HL-60/S4 treated with retinoic acid at 250 ng/mL for 4 days and 3 days (cell line): ENCODE measurements around the gene TCTN2.

Experiments used
- in situ Hi-C: fragments of 300-500 bp; cut with MboI; formaldehyde crosslinking; loops from 2 replicates; pipeline ENCODE4 v1.7.0; 2022; ENCODE audit warnings: low sequenced_read_pairs

The TCTN2 gene

DNA sequence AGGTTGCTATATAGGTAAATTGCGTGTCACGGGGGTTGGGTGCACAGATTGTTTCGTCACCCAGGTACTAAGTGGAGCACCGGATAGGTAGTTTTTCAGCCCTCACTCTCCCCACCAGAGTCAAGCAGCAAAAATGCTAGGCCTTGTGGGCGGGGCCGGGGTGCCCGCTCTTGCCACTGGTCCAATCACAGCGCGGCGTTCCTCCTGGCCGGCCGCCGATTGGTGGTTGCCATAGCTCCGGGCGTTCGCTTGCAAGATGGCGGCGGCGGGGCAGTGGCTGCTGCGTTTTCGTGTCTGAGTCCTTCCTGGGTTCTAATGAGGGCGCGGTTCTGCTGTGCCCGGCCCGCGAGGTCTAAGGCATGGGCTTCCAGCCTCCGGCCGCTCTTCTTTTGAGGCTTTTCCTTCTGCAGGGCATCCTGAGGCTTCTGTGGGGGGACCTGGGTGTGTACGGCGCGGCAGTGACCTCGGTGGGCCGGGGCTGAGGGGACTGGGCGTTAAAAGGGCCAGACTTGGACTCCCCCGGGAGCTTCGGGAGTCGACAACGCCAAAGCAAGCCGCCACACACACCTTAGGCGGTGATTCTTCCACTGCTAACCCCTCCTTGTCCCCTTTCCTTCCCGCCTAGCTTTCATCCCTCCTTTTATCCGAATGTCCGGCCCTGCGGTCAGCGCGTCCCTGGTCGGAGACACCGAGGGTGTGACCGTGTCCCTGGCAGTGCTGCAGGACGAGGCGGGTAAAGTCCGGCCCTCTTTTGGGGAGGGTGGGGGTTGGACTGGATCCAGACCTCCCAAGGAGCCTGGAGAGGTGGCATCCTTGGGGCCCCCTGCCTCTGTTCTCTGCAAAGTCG, at the start of gene TCTN2:
TSS of gene TCTN2 (plus strand) at position 232 of the 847 bp plus-strand sequence. CDS start at position 360, 128 bp downstream.
- in situ Hi-C loops: no loop called here

DNA sequence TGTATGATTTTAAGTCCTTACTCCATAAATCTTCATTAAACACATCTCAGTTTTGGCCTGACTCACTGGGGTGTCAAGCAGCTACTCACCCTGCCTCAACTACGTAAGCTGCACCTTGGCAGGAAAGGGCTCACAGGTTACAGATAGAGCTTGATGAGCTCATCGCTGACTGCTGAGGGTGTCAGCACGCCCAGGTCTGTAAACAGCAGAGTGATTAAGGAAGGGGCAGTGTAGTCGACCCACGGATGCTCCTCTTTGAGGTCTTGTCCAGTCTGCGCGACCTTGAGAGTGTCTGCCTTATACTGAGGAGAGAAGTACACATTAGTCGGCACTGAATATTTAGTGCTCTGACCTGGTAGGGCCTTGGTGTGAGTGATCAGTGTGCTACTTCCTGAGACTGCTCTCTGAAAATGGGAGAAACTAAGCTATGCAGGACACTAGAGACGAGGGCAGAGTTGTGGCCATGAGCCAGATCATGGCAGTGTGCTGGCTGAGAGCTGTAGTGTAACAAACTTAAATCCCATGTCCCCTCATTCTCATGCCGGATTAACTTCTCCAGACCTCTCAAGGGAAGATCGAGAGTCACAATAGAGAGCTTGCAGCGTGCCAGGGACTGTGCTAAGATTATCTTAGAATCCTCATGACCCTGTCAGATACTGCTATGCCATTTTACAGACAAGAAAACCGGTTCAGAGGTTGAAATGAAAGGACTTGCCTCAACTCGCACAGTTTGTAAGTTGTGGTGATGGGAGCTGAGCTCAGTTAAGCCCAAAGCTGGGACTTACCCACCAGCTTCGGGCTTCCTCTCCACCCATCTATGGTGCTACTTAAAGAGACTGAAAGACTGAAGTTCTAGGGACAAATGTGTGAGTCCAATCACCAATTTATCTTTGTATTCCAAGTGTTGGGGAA, 49.0 kb upstream of the TCTN2 start:
- in situ Hi-C loops: no loop called here

DNA sequence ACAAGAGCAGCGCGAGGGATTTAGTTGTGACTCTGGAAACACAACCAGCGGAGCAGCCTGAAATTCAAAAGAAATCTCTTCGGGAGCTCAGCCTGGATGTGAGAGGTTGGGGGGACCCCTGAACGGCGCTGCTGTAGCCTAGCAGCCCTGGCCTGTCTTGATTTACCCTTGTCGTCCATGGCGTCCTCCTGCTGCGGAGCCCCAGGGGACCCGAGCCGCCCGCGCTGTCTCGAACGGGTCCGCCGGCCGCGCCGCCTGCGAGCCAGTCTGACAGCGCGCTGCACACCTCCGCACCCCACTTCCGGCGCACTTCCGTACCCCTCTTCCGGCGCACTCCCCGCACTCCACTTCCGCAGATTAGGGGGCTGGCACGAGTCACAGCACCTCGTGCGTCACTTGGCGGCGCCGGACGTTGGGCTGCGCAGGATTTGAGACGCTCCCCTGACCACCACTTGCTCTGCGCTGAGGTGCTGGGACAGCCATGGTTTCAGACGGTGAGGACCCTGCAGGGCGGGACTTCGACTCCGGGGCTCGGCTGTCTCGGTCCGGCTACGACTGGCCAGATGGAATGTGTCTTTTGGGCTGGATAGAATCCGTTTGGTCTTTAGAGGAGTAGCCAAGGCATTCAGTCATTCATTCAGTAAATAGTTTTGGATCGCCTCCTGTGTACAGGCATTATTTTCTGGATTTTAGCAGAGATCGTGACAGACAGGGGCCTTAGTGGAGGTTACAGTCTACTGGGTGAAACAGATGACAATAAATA, 37.4 kb upstream of the TCTN2 start, which contains the start of the genes EIF2B1 and GTF2H3:
TSS of gene EIF2B1 (minus strand) at position 308 of the 763 bp plus-strand sequence. CDS start at position 179, 129 bp downstream.
TSS of gene GTF2H3 (plus strand) at position 451 of the 763 bp plus-strand sequence. CDS start at position 482, 31 bp downstream.
- in situ Hi-C loops: no loop called here

DNA sequence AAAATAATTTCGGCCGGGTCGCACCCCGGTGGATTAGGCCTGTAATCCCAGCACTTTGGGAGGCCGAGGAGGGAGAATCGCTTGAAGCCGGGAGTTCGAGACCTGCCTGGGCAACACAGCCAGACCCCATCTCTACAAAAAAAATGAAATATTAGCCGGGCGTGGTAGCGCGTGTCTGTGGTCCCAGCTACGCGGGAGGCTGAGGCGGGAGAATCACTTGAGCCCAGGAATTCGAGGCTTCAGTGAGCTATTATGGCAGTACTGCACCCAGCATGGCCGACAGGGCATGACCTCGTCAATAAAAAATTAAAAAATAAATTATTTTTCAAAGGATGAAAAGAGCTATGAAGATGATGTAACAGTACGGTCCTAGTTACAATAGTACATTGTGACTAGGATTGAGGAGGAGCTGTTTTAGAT, 36.8 kb upstream of the TCTN2 start:
- in situ Hi-C loops: no loop called here

DNA sequence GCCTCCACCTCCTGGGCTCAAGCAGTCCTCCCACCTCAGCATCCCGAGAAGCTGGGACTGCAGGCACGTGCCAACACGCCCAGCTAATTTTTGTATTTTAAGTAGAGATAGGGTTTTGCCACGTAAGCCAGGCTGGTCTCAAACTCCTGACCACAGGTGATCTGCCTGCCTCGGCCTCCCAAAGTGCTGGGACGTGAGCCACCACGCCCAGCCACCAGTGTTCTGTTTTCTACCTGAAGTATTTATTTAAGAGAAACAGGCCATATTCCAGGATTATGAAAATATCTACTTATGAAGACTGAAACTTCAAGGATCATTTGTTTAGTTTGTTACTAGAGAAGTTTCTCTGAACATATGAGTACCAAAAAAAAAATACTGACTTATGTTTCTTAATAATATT, 27.0 kb upstream of the TCTN2 start:
- in situ Hi-C loops: no loop called here

DNA sequence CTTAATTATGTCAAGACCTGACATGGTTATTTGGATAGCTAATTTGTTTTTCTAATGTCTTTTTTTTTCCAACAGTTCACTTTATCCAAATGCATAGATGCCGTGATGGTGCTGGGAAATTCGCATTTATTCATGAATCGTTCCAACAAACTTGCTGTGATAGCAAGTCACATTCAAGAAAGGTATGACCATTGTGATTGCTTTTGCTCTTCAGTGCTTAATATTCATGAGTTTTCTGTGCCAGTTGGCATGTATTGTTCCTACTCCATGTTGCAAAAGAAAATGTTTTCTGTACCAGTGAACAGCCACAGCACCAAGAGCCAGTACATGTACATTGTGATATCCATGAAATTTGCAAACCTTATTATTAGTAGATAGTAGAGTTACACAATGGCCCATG, 25.5 kb upstream of the TCTN2 start:
- in situ Hi-C loops: no loop called here

DNA sequence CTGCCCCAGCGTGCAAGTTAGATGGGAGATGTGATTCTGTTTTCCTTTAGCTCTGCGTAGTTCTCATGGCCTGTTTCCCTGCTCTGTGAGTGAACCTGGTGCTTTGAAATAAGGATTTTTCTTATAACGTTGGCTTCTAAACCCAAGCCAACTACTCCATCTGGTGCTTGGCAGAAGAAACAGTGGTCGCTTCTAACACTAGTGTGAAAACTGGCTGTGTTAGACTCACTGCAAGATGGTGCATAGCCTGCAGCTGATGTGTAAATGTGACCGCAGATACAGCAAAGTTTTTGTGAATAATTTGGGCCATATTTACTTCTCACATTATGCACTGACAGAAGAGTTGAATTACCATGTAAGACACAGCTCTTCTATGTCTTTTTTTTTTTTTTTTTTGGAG, 25.0 kb upstream of the TCTN2 start:
- in situ Hi-C loops: no loop called here

DNA sequence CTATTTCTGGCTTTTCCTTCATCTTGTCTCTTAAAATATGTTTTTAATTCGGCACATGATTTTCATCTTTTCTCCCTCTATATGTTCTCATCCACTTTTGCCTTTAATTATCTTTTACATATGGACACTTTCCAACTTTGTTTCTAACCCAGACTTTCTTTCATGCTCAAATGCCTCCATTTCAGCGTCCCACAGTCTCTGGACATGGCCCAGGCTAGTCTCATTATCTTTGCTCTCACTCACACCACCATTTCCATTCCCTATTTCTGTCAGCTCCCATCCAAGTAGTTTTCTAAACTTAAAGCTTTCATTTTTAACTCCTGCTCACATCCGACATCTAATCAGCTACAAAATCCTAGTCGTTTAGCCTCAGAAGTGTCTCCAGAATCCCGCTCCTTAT, 22.5 kb upstream of the TCTN2 start:
- in situ Hi-C loops: no loop called here

DNA sequence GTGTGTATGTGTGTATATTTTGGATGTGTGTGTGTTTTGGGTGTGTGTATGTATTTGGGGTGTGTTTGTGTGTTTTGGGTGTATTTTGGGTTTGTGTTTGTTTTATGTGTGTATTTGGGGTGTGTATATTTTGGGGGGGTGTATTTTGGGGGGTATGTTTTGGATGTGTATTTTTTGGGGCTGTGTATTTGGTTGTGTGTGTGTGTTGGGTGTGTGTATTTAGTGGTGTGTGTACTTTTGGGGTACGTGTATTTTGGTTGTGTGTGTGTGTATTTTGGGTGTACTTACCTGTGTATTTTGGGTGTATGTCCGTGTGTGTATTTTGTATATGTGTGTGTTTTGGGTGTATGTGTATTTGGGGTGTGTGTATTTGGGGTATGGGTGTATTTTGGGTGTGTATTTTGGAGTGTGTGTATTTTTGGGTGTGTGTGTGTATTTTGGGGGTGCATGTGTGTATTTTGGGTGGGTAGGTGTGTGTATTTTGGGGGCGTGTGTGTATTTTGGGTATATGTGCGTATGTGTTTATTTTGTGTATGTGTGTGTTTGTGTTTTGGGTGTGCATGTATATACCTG, 16.7 kb upstream of the TCTN2 start:
- in situ Hi-C loops: no loop called here

DNA sequence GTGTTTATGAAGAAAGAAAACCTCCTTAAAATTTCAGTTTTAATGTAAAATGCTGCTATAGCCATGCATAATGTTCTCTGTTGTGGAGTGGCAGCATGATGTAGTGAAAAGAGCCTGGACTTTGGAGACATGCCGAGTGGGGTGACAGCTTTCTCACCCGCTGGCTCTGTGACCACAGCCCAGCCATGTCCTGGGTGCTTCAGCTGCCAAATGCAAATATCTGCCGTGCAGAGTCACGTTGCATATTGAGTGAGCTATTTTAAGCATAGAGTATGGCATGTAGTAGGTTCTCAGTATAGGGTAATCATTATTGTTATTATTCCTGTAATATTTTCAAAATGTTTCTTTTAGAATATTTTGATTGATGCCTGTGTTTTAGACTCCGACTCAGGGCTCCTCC, 15.5 kb upstream of the TCTN2 start:
- in situ Hi-C loops: no loop called here

DNA sequence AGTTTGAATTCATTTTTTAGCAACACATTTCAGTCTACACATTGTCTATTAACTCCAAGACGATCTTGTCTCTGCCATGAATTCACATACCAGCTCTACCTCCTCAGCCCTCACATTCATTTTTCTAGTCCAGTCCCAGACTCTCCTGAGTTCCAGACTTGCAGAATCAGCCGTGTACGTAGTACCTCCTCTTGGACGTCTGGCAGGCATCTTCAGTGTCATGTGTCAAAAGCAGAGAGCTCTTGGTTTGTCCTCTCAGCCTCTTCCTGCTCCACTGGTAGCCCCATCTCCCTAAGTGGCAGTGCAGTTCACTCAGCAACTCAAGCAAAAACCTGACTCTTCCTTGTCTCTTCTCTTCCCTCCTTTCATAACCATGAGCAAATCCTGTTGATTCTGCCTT, 14.5 kb upstream of the TCTN2 start:
- in situ Hi-C loops: no loop called here

DNA sequence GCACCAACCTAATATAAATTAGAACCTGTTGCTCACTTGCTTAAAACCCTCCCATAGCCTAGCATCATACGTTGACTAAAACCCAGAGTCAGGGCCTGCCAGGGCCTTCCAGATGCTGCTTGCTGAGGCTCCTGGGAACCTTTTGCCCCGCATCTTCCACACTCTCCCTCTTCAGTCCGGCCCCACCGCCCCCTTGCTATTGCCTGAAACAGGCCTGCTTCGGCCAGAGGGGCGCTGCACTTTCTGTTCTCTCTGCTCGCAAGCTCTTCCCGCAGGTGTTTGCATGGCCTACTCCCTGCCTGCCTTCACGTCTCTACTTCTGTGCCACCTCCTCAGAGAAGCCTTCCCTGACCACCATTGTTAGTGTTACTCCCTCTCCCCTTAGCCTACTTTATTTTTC, 13.7 kb upstream of the TCTN2 start:
- in situ Hi-C loops: no loop called here

DNA sequence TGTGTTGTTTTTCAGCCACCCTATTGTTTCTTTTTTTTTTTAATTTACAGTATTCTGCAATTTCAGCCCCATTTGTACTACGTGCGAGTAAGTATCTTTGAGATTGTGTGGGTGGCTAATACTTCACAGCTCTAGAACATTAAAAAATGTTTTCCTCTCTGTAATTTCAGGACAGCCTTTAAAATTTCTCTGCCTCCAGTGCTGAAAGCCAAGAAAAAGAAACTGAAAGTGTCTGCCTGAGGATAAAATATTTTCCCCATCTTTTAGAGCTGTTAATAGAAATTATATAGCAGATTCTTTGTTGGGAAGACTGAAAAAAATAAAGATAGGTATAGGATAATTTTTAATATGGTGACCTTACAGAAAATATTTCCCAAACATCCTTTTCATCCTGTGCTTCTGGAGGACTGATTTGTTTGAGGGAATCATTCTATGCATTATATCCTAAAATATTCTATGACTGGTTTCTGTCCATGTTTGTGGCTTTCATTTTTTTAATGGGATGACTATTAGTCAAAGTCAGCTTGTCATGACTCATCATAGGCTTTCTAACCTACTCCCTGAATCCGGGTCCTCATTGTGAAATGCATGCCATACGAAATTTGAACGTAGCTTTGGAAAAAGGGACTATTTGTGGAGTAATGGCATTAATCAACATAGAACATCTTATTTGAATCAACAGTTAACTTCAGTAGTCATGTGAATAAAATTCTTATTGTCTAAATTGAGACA, 10.8 kb upstream of the TCTN2 start:
- in situ Hi-C loops: no loop called here

DNA sequence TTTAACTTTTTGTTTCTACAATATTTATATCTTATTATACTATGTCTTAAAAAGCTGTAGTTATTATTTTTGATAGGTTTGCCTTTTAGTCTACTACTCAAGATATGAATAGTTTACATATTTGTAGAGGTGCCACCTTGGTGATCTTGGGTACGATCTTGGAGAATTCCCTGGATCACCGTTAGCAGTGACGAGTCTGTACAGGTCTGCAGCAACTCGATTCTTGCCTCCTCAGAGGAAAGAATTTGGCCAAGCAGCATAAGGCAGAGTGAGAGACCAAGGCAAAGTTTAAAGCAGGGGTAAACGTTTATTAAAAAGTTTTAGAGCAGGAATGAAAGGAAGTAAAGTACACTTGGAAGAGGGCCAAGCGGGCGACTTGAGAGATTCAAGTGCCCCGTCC, 3.1 kb upstream of the TCTN2 start:
- in situ Hi-C loops: no loop called here

DNA sequence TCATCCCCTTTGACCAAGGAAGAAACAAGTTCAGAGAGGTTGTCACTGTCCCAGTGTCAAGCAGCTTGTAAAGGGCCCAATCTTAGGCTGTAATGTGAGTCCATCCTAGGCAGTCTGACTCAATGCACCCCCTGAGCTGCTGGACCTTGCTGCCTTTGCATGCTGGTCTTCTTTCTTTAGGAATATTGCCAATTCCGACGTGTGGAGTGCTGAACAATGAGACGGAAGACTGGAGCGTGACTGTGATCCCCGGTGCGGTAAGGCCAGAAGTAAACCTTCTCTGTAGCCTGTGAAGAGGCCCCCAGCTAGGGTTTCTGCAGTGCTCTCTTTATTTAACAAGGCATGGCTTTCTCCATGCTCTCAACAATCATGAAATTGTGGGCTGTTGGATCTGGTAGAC, 963 bp downstream of the TCTN2 start:
- in situ Hi-C loops: no loop called here

DNA sequence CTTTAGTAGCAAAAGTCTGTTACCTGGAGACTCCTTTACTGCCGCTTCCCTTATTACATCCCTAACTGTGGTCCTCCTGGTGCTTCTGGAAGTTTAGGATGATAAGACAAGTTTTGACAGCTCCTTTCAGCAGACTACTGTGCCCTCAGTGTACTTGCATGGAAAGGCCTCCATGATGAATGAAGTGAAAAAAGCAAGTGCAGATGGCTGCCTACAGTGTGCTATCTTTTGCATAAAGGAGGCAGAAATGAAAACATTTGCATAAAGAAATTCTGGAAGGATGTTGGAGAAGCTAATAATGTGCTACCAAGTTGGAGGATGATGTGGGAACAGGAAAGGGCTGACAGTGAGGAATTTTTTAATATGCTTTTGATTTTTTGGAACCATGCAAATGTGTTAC, 4.5 kb downstream of the TCTN2 start:
- in situ Hi-C loops: no loop called here

DNA sequence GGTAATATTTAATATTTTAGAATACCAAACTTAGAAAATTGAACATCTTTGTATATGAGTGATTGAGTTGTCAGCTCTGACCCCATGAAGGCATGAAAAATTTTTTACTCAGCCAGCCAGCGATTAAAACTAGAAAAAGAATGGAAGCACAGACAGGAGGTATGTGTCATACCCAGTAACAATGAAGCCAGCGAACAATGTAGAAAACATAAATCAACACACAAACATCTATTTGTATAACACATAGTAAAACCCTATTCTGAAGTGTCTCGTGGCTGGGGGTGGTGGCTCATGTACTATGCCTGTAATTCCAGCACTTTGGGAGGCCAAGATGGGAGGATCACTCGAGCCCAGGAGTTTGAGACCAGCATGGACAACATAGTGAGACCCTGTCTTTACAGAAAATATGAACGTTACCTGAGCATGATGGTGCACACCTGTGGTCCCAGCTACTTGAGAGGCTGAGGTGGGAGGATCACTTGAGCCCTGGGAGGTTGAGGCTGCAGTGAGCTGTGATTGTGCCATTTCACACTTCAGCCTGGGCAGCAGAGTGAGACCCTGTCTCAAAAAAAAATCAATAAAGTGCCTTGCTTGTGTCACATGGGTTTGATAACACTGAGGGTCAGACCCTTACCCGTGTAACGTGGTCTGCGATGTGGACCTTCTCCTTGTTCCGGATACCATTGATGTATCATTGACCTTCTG, 5.9 kb downstream of the TCTN2 start:
- in situ Hi-C loops: no loop called here

DNA sequence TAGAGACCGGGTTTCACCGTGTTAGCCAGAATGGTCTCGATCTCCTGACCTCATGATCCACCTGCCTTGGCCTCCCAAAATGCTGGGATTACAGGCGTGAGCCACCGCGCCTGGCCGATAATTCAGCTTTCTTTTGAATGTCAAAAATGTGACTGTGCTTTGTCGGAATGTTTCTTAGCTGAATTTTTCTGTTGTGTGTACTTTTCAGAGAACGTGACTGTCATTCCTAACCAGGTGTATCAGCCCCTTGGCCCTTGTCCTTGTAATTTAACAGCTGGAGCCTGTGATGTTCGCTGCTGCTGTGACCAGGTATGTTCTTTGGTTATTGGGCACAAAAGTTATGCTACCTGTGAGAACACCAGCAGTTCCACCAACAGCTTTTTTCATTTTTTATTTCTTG, 8.1 kb downstream of the TCTN2 start:
- in situ Hi-C loops: no loop called here

DNA sequence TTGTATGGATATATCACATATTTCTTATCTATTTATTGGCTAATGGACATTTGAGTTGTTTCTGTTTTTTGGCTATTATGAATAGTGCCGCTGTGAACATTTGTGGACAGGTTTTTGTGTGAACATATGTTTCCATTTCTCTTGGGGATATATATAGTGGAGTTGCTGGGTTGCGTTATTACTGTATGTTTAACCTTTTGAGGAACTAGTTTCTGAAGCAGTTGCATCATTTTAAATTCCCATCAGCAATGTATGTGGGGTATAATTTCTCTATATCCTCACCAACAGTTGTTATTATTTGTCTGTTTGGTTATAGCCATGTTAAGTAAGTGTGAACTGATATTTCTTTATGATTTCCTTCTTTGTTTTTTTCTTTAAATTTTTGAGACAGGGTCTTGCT, 10.7 kb downstream of the TCTN2 start:
- in situ Hi-C loops: no loop called here
